ENCODE measurements around the gene KIRREL2. TPM values are rescaled to one million over a fixed set of nuclear protein-coding genes. Genes with fewer than 3 reads are reported as not detected.

Gene KIRREL2
- total and polyA plus RNA-seq, 9 of the 15 experiments (the other 6 are each of a cell fraction or from before 2014, with no cell fraction given) = 0.01 to 0.12 (median 0.09) TPM; not detected in 4

DNA sequence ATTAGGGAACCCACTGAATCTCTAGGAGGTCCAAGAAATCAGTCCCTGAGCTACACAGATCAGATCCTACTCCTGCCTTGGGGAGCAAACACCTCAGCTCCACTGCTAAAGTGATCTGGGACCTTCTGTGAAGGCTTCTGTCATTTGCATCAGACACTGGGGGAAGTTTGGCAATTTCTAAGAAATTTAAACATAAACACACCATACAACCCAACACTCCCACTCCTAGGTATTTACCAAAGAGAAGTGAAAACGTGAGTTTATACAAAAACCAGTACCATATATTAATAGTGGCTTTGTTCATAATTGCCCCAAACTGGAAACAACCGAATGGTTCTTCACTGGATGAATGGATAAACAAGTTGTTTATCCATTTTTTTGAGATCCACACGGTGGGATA lies 58.7 kb downstream of the KIRREL2 start:
- H3K36me3 ChIP-seq (ENCODE audit: control insufficient read depth, insufficient read depth, low read length) = no peaks in the 10 kb centered on the region
- H3K4me1 ChIP-seq (replicated peaks in 1 of 2; ENCODE audit: control insufficient read depth in 2 of 2, insufficient read depth in 2 of 2, low read length in 2 of 2) = peaks cover 4 to 5% of the 10 kb centered on the region in 2 experiments; a peak in 2 of 5 replicates
- POLR2A ChIA-PET = no interaction called here
- no peak overlapping the region for H3K4me3 ChIP-seq
- H3K9me3 ChIP-seq (replicated peaks; ENCODE audit: control insufficient read depth, insufficient read depth, low read depth, low read length) = no peaks in the 10 kb centered on the region
- no peak overlapping the region for H3K27ac ChIP-seq (ENCODE audit: extremely low read depth, low read depth, low read length)
- no peak overlapping the region for H2AFZ ChIP-seq (ENCODE audit: low read depth, low read length)
- DNase-seq (ENCODE audit: extremely low read depth in 1 of 4, low spot score in 3 of 4) = no peak
- FAIRE-seq = no peak
- CTCF ChIA-PET (ENCODE audit: low intra/inter-chr PET ratio) = no interaction called here
- no peak overlapping the region for H3K9ac ChIP-seq (ENCODE audit: insufficient read depth in 1 of 2, low read depth in 2 of 2, low read length in 2 of 2)
- no peaks in the 10 kb centered on the region for H3K9me1 ChIP-seq (ENCODE audit: control insufficient read depth, insufficient read depth, low read length)
- H3K79me2 ChIP-seq (ENCODE audit: control insufficient read depth, insufficient read depth, low read length) = no peaks in the 10 kb centered on the region
- H3K4me2 ChIP-seq (ENCODE audit: insufficient read depth, low read length) = no peak overlapping the region
- H4K20me1 ChIP-seq (replicated peaks; ENCODE audit: control insufficient read depth, insufficient read depth, low read length) = no peaks in the 10 kb centered on the region
- TF ChIP-seq ZFP30 (CRISPR knock-in tag; IDR thresholded peaks at IDR 0.05; ENCODE audit: borderline replicate concordance) (no peak), ZNF239 (CRISPR knock-in tag; IDR thresholded peaks at IDR 0.05) (no peak), KLF16 (IDR thresholded peaks at IDR 0.05) (no peak), ZNF668 (CRISPR knock-in tag; IDR thresholded peaks at IDR 0.05) (no peak), ZNF644 (tag; IDR thresholded peaks at IDR 0.05; ENCODE audit: low read depth) (no peak), PRMT5 (CRISPR knock-in tag; IDR thresholded peaks at IDR 0.05) (no peak), SMARCC2 (IDR thresholded peaks at IDR 0.05; ENCODE audit: low read depth) (no peak), BRF1 (IDR thresholded peaks at IDR 0.05; ENCODE audit: borderline replicate concordance, extremely low read depth, insufficient read length) (no peak), RBM17 (IDR thresholded peaks at IDR 0.05; ENCODE audit: borderline replicate concordance, low read depth, low read length) (no peak), ZNF23 (CRISPR knock-in tag; IDR thresholded peaks at IDR 0.05) (no peak)
- TF ChIP-seq, protein P1, sequence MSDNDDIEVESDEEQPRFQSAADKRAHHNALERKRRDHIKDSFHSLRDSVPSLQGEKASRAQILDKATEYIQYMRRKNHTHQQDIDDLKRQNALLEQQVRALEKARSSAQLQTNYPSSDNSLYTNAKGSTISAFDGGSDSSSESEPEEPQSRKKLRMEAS (CRISPR knock-in tag; IDR thresholded peaks at IDR 0.05) = no peak
- TF ChIP-seq, protein P2, sequence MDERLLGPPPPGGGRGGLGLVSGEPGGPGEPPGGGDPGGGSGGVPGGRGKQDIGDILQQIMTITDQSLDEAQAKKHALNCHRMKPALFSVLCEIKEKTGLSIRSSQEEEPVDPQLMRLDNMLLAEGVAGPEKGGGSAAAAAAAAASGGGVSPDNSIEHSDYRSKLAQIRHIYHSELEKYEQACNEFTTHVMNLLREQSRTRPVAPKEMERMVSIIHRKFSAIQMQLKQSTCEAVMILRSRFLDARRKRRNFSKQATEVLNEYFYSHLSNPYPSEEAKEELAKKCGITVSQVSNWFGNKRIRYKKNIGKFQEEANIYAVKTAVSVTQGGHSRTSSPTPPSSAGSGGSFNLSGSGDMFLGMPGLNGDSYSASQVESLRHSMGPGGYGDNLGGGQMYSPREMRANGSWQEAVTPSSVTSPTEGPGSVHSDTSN (CRISPR knock-in tag; IDR thresholded peaks at IDR 0.05; ENCODE audit: low read depth) = no peak
- TF ChIP-seq, protein P2 (tag; conservative IDR thresholded peaks at IDR 0.05; ENCODE audit: low read depth) = no peak
- TF ChIP-seq, protein P3, sequence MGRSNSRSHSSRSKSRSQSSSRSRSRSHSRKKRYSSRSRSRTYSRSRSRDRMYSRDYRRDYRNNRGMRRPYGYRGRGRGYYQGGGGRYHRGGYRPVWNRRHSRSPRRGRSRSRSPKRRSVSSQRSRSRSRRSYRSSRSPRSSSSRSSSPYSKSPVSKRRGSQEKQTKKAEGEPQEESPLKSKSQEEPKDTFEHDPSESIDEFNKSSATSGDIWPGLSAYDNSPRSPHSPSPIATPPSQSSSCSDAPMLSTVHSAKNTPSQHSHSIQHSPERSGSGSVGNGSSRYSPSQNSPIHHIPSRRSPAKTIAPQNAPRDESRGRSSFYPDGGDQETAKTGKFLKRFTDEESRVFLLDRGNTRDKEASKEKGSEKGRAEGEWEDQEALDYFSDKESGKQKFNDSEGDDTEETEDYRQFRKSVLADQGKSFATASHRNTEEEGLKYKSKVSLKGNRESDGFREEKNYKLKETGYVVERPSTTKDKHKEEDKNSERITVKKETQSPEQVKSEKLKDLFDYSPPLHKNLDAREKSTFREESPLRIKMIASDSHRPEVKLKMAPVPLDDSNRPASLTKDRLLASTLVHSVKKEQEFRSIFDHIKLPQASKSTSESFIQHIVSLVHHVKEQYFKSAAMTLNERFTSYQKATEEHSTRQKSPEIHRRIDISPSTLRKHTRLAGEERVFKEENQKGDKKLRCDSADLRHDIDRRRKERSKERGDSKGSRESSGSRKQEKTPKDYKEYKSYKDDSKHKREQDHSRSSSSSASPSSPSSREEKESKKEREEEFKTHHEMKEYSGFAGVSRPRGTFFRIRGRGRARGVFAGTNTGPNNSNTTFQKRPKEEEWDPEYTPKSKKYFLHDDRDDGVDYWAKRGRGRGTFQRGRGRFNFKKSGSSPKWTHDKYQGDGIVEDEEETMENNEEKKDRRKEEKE (IDR thresholded peaks at IDR 0.05; ENCODE audit: borderline replicate concordance in 1 of 2, control insufficient read depth in 1 of 2, low read depth in 2 of 2, low read length in 1 of 2) = no peak
- WGBS (ENCODE audit: insufficient coverage, low coverage, missing lambda C conversion rate) = 4% methylated on average over 3 of the region's 3 CpGs
- BruUV-seq (replicated peaks) = no TSS peak
- no peak for ATAC-seq
- H3K27me3 ChIP-seq (ENCODE audit: control insufficient read depth in 2 of 2, insufficient read depth in 2 of 2, low read length in 2 of 2) = peaks cover 6 to 20% of the 10 kb centered on the region in 2 experiments; a peak in 4 of 5 replicates
- in situ Hi-C loops (cut with MboI) (no loop called here), intact Hi-C loops (cut with micrococcal nuclease) (no loop called here)
